Measurements from ENCODE around the gene GIT2.

GRCh38 chr12:109989380-109989779 is 6.8 kb downstream of the GIT2 start:
- TF ChIP-seq CTCF (IDR thresholded peaks at IDR 0.05) (no peak), POLR2A (IDR thresholded peaks at IDR 0.05) (no peak)
